ENCODE data around the gene NUP205.

NUP205 gene

GRCh38 chr7:135697276-135698049 is 139.7 kb downstream of the NUP205 start:
- Histone ChIP-seq H3K27ac (ENCODE audit: low read depth, low read length, poor library complexity, severe bottlenecking) (no peak overlapping the region), H3K9me2 (ENCODE audit: low read depth, low read length) (no peaks in the 10 kb centered on the region), H3K9me3 (ENCODE audit: low read length) (no peaks in the 10 kb centered on the region), H3F3A (ENCODE audit: insufficient read depth, low read length) (no peaks in the 10 kb centered on the region), H3K36me3 (ENCODE audit: insufficient read depth, low read length) (no peaks in the 10 kb centered on the region), H2AFZ (ENCODE audit: low read length) (no peak overlapping the region), H3K4me2 (ENCODE audit: low read length) (no peak overlapping the region), H3K4me3 (ENCODE audit: low read depth, low read length, poor library complexity, severe bottlenecking) (no peak overlapping the region), H3K9ac (ENCODE audit: low read length) (no peak overlapping the region), H3K27me3 (ENCODE audit: insufficient read depth, low read length) (no peaks in the 10 kb centered on the region), H3K4me1 (ENCODE audit: insufficient read depth, low read length, severe bottlenecking) (no peaks in the 10 kb centered on the region), H3K79me2 (ENCODE audit: insufficient read depth, low read length) (no peaks in the 10 kb centered on the region), H4K20me1 (ENCODE audit: insufficient read depth, low read length) (no peaks in the 10 kb centered on the region)
- TF ChIP-seq CTCF (IDR thresholded peaks at IDR 0.05; ENCODE audit: low read length), result no peak
- TF ChIP-seq EZH2 (IDR thresholded peaks at IDR 0.05; ENCODE audit: borderline replicate concordance, low read length), result no peak

Data from OCI-LY1 (cell line).